GM12874 (cell line): Measurements from ENCODE around the gene CFAP65.

ENCODE experiments used
- TF ChIP-seq, protein P1 (sequence below): IDR thresholded peaks from 2 replicates; pipeline ENCODE4 v1.5.1; 2011; ENCODE audit warnings: low read depth, mild to moderate bottlenecking, control low read depth, low read length, moderate library complexity; ENCODE audit not compliant: insufficient read depth

Gene CFAP65

GRCh38 chr2:218986148-218986761, 55.1 kb downstream of the CFAP65 start:
- TF ChIP-seq, protein P1, sequence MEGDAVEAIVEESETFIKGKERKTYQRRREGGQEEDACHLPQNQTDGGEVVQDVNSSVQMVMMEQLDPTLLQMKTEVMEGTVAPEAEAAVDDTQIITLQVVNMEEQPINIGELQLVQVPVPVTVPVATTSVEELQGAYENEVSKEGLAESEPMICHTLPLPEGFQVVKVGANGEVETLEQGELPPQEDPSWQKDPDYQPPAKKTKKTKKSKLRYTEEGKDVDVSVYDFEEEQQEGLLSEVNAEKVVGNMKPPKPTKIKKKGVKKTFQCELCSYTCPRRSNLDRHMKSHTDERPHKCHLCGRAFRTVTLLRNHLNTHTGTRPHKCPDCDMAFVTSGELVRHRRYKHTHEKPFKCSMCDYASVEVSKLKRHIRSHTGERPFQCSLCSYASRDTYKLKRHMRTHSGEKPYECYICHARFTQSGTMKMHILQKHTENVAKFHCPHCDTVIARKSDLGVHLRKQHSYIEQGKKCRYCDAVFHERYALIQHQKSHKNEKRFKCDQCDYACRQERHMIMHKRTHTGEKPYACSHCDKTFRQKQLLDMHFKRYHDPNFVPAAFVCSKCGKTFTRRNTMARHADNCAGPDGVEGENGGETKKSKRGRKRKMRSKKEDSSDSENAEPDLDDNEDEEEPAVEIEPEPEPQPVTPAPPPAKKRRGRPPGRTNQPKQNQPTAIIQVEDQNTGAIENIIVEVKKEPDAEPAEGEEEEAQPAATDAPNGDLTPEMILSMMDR = no peak

DNA sequence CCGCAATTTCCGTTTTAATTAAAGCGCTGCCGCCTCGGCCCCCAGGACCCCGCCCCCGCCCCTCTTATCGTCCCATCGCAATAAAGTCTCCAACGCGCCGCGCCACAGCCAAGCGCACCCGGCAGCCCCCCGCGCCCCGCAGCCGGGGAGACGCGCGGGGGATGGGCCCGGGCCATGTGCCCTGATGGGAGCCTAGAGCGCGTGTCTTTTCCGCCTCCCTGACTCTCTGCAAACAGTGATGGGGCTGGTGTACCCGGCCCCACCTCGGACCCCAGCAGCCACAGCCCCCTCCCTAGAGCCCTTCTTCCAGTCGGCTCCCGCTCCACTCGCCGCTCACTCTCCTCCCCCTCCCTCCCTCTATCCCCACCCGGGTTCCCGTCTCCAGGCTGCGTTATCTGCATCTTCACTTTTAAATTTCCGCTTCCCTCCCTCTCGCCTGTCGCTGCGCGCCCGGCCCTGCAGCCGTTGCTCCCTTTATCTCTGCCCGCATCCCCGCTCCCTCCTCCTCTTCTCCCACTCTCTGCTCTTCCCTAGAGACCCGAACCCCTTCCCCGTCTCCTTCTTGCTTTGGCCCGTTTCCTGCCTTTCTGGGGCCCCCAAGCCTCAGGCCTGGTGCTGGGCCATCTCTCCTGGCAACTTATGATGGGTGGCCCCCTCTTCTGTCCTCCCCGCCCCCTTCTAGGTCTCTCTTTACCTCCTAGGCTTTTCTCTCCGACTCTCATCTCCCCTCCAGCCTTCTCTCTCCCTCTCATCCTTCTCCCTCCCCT, 55.8 kb downstream of the CFAP65 start:
- TF ChIP-seq, protein P1 = no peak

DNA sequence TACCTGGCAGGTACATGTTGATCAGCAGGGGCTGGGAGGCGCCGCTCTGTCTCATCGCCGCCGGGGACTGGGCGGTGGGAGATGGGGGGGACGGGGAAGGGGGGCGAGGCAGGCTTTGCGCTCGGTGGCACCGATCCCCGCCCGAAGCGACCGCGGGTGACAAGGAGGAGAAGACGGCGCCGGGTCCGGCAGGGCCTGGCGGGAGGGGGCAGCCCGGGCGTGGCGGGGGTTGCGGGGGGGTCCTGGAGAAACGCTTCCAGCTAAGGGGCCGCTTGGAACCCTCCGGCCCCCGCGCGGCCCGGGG, 56.3 kb downstream of the CFAP65 start, which contains the start of gene FEV:
Gene FEV (minus strand): TSS at position 164 of the 304 bp plus-strand sequence. CDS start 109 bp downstream, at position 55.
- TF ChIP-seq, protein P1 = no peak

DNA sequence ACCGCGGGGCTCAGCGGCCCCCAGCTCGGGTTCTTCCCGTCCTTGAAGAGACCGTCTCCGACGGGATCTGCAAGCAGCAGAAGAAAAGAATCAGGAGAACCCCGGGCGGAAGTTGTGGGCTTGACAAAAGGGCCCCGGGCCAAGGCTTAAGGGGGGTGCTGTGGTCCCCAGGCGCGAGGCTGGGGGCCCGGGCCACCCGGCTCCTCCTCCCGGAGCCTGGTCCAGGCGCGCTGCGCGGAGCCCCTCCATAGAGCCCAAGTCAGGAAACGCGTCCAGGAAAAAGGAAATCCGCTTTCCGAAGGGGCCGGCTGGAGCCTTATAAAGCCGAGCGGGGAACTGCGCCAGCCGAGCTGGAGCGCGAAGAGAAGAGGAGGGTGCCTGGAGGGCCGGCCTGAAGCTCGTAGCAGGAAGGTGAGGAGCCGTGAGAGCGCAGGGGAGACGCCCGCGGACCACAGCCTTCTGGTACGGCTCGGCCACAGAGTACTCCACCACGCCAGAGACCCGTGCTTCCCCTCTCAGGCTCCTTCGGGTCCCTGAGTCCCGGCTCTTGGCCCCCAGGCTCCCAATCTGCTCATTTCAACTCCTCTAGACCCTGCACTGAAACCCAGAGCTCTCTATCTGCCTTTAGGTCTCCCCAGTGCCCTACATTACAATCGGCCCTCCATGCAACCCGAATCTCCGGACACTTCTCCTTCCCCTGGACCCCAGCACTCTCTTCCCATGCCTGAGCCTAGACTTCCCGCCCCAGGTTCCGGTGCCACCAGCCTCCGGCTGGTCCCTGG, 56.9 kb downstream of the CFAP65 start:
- TF ChIP-seq, protein P1 = no peak

DNA sequence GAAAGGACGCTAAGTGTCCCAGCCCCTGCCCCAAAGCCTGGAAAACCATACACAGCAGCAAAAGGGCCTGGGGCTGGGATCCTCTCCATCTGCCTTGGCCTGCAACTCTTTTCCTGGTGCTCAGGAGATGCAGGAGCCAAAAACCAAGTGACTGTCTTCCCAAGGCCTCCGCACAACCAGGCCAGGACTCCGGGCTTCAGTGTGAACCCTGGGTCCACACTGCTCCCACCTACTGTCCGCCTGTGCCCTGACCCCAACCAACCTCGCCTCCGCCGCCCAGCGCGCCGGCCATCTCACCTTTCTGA, 57.4 kb downstream of the CFAP65 start:
- TF ChIP-seq, protein P1 = no peak

DNA sequence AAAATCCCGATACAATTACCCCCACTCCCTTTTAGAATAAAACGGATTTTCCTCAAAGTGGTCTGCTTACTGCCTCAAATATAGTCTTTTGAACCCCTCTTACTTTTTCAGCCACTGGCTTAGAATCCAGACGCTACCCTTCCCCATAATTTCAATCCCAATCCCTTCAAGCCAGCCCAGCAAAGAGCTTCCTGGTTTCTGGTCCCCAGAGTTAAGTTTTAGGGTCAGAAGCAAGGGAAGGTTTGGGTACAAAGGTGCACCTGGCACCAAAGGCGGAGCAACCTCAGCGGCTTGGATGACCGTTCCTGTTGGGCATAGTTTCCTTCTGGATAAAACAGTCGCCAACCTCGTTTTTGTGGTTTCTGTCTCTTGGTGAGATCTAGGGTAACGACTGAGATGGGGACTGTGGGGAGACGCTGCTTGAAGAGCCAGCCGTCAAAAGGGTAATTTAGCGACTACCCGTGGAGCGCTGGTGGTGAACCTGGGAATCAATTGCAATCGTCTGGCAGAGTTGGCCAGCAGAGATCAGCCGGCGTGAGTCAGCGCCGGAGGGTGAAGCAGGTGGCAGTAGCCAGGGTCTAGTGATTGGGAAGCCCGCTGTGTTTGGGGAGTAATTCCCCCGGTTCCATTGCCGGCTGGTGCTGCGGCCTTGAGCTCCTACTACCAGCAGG, 57.9 kb downstream of the CFAP65 start:
- TF ChIP-seq, protein P1 = no peak
